HepG2 (cell line): Measurements from ENCODE around the gene POMGNT2. TPM values are rescaled to one million over a fixed set of nuclear protein-coding genes. Genes with fewer than 3 reads are reported as not detected.
A peak's percentile ranks its signal among the peaks of the same experiment; 100 is the strongest.

Source experiments
- AGO2 ChIP-seq: fragments of 200-400 bp; formaldehyde crosslinking; optimal IDR thresholded peaks from 2 replicates; pipeline ENCODE3; 2017; ENCODE audit warnings: mild to moderate bottlenecking, low read depth, low read length, moderate library complexity
- ARNTL ChIP-seq: sonication (generic); formaldehyde crosslinking; IDR thresholded peaks from 2 replicates; pipeline ENCODE4 v1.4.0; 2020; ENCODE audit warnings: mild to moderate bottlenecking, missing genetic modification reagents
- ELF1 ChIP-seq: sonication (generic); formaldehyde crosslinking; IDR thresholded peaks from 2 replicates; pipeline ENCODE4 v1.4.0; 2020; ENCODE audit warnings: missing genetic modification reagents
- FOXP1 ChIP-seq, 2 experiments: fragments of 450-650 bp in 1 of 2; IDR thresholded peaks; 2 replicates each; pipeline ENCODE4 v1.6.1; 2017 to 2018; ENCODE audit warnings: antibody characterized with exemption in 1 of 2
- HNF4A ChIP-seq: sonication (generic); formaldehyde crosslinking; IDR thresholded peaks from 2 replicates; pipeline ENCODE4 v1.4.0; 2020; ENCODE audit warnings: missing genetic modification reagents
- HOXA5 ChIP-seq: sonication (generic); formaldehyde crosslinking; IDR thresholded peaks from 2 replicates; pipeline ENCODE4 v1.4.0; 2020; ENCODE audit warnings: missing genetic modification reagents
- IRF2 ChIP-seq: IDR thresholded peaks from 2 replicates; pipeline ENCODE4 v1.6.1; 2018; ENCODE audit warnings: missing genetic modification reagents, missing compliant biosample characterization
- KDM5A ChIP-seq: fragments of 200-600 bp; sonication (generic); IDR thresholded peaks from 2 replicates; pipeline ENCODE4 v1.7.0; 2018; ENCODE audit warnings: antibody characterized with exemption, mild to moderate bottlenecking, low read length, borderline replicate concordance
- MIXL1 ChIP-seq: IDR thresholded peaks from 2 replicates; pipeline ENCODE4 v1.6.1; 2016
- NRL ChIP-seq: sonication (generic); formaldehyde crosslinking; IDR thresholded peaks from 2 replicates; pipeline ENCODE4 v1.5.0; 2020; ENCODE audit warnings: missing genetic modification reagents, mild to moderate bottlenecking, moderate library complexity, borderline replicate concordance
- RARG ChIP-seq: sonication (generic); formaldehyde crosslinking; IDR thresholded peaks from 2 replicates; pipeline ENCODE4 v1.4.0; 2020; ENCODE audit warnings: low read depth, mild to moderate bottlenecking, missing genetic modification reagents
- SAP130 ChIP-seq: IDR thresholded peaks from 2 replicates; pipeline ENCODE4 v1.6.1; 2016; ENCODE audit warnings: low read depth
- SOX6 ChIP-seq, 2 experiments: fragments of 450-650 bp in 1 of 2; sonication (generic) in 1 of 2; formaldehyde crosslinking in 1 of 2; IDR thresholded peaks; 2 replicates each; pipeline versions ENCODE4 v1.4.0 to v1.6.1; 2017 to 2020; ENCODE audit warnings: antibody characterized with exemption in 1 of 2, mild to moderate bottlenecking in 1 of 2, missing genetic modification reagents in 1 of 2
- SRSF1 ChIP-seq: fragments of 200-400 bp; formaldehyde crosslinking; optimal IDR thresholded peaks from 2 replicates; pipeline ENCODE3; 2017; ENCODE audit warnings: mild to moderate bottlenecking, low read depth, low read length, moderate library complexity
- SUZ12 ChIP-seq: fragments of 150-350 bp; IDR thresholded peaks from 2 replicates; pipeline ENCODE4 v1.6.1; 2014; ENCODE audit warnings: low read depth, low read length
- TCF7 ChIP-seq: sonication (generic); IDR thresholded peaks from 2 replicates; pipeline ENCODE4 v1.6.1; 2016; ENCODE audit warnings: antibody characterized with exemption, low read depth
- TEAD3 ChIP-seq: optimal IDR thresholded peaks from 2 replicates; pipeline ENCODE3; 2016; ENCODE audit warnings: borderline replicate concordance
- ZBTB7B ChIP-seq: sonication (generic); formaldehyde crosslinking; IDR thresholded peaks from 2 replicates; pipeline ENCODE4 v1.4.0; 2020; ENCODE audit warnings: missing genetic modification reagents
- ZNF644 ChIP-seq: IDR thresholded peaks from 2 replicates; pipeline ENCODE4 v1.6.1; 2016; ENCODE audit warnings: low read depth
- polyA plus RNA-seq, 8 experiments: library from polyadenylated mRNA; depleted of rRNA in 3 of 8; stranded (reverse) in 7 of 8; unstranded in 1 of 8; fragments of >200 nt; fragmentation: Illumina TruSeq in 4 of 8; extraction: Trizol in 4 of 8; gene quantifications; 2 replicates each; pipeline versions ENCODE4 v1.2.1 to v1.2.3, GENCODE V29; 2011 to 2016; ENCODE audit warnings: low read depth in 4 of 8, missing spikeins in 1 of 8, mixed read lengths in 1 of 8; ENCODE audit not compliant: insufficient read depth in 1 of 8
- total RNA-seq, 5 experiments: library from RNA; depleted of rRNA; stranded (reverse); fragments of >200 nt; fragmentation: Illumina TruSeq; extraction: Trizol; gene quantifications; 2 replicates each; pipeline ENCODE4 v1.2.3, GENCODE V29; 2016; ENCODE audit warnings: low read depth in 1 of 5
- TF ChIP-seq, protein P1 (sequence below): sonication (generic); formaldehyde crosslinking; IDR thresholded peaks from 2 replicates; pipeline ENCODE4 v1.8.0; 2022; ENCODE audit warnings: missing genetic modification reagents, mild to moderate bottlenecking, moderate library complexity, borderline replicate concordance
- TF ChIP-seq, protein P2 (sequence below): sonication (generic); formaldehyde crosslinking; IDR thresholded peaks from 2 replicates; pipeline ENCODE4 v1.4.0; 2020; ENCODE audit warnings: missing genetic modification reagents, borderline replicate concordance
- TF ChIP-seq, protein P3 (sequence below): sonication (generic); formaldehyde crosslinking; IDR thresholded peaks from 2 replicates; pipeline ENCODE4 v1.5.0; 2020; ENCODE audit warnings: mild to moderate bottlenecking, low read depth, missing genetic modification reagents, borderline replicate concordance
- TF ChIP-seq, protein P4 (sequence below): sonication (generic); formaldehyde crosslinking; IDR thresholded peaks from 2 replicates; pipeline ENCODE4 v1.5.0; 2020; ENCODE audit warnings: mild to moderate bottlenecking, missing genetic modification reagents, moderate library complexity

Gene POMGNT2
- total and polyA plus RNA-seq, 2 of the 13 experiments (the other 11 are each of a cell fraction or from before 2014, with no cell fraction given), result 10.5 to 12.4 TPM

DNA sequence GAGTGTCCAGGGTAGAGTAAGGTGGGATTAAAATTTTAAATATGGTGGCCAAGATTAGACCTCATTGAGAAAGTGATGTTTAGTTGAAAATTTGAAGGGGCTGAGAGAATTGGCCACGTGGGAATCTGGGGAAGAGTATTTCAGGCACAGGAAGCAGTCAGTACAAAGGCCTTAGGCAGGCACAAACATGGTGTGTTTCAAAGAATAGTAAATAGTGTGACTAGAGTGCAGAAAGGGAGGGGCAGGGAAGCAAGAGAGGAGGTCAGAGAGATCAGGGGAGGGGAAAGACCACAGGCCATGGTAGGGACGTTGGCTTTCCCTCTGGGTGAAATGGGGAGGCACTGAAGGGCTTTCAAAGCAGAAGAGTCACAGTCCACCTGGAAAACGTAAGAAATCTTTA lies 36.6 kb upstream of the POMGNT2 start (continued):
- TF ChIP-seq, protein P1, sequence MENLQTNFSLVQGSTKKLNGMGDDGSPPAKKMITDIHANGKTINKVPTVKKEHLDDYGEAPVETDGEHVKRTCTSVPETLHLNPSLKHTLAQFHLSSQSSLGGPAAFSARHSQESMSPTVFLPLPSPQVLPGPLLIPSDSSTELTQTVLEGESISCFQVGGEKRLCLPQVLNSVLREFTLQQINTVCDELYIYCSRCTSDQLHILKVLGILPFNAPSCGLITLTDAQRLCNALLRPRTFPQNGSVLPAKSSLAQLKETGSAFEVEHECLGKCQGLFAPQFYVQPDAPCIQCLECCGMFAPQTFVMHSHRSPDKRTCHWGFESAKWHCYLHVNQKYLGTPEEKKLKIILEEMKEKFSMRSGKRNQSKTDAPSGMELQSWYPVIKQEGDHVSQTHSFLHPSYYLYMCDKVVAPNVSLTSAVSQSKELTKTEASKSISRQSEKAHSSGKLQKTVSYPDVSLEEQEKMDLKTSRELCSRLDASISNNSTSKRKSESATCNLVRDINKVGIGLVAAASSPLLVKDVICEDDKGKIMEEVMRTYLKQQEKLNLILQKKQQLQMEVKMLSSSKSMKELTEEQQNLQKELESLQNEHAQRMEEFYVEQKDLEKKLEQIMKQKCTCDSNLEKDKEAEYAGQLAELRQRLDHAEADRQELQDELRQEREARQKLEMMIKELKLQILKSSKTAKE (CRISPR knock-in tag), result peak; percentile 77; the same call in 1 of the 2 replicates
- peak; percentile 44; the same call in 1 of the 2 replicates for TF ChIP-seq TCF7
- no peak for TF ChIP-seq HOXA5
- TF ChIP-seq KDM5A, result no peak
- TF ChIP-seq ZBTB7B (CRISPR knock-in tag), result no peak
- peak; percentile 67; the same call in 1 of the 2 replicates for TF ChIP-seq SAP130
- 0 out of 2 replicates have a peak, but pooled peaks have one; percentile 28 for TF ChIP-seq ELF1 (CRISPR knock-in tag)
- TF ChIP-seq HNF4A, result peak; percentile 48
- 0 out of 2 replicates have a peak, but pooled peaks have one; percentile 29 for TF ChIP-seq MIXL1 (CRISPR knock-in tag)
- TF ChIP-seq, protein P2, sequence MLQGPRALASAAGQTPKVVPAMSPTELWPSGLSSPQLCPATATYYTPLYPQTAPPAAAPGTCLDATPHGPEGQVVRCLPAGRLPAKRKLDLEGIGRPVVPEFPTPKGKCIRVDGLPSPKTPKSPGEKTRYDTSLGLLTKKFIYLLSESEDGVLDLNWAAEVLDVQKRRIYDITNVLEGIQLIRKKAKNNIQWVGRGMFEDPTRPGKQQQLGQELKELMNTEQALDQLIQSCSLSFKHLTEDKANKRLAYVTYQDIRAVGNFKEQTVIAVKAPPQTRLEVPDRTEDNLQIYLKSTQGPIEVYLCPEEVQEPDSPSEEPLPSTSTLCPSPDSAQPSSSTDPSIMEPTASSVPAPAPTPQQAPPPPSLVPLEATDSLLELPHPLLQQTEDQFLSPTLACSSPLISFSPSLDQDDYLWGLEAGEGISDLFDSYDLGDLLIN (CRISPR knock-in tag), result no peak
- no peak for TF ChIP-seq SRSF1
- 0 out of 2 replicates have a peak, but pooled peaks have one; percentile 63 for TF ChIP-seq IRF2 (CRISPR knock-in tag)
- peak; percentile 61 for TF ChIP-seq TEAD3 (CRISPR knock-in tag)
- TF ChIP-seq SUZ12, result no peak
- no peak for TF ChIP-seq RARG (CRISPR knock-in tag)
- no peak for TF ChIP-seq NRL (CRISPR knock-in tag)
- TF ChIP-seq ZNF644, result 0 out of 2 replicates have a peak, but pooled peaks have one; percentile 37
- TF ChIP-seq, protein P3, sequence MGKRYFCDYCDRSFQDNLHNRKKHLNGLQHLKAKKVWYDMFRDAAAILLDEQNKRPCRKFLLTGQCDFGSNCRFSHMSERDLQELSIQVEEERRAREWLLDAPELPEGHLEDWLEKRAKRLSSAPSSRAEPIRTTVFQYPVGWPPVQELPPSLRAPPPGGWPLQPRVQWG, result no peak
- TF ChIP-seq FOXP1 (IDR thresholded peaks at IDR 0.05), result no peak
- peak; percentile 77 for TF ChIP-seq FOXP1 (CRISPR knock-in tag; IDR thresholded peaks at IDR 0.05)
- no peak for TF ChIP-seq AGO2
- TF ChIP-seq, protein P4, sequence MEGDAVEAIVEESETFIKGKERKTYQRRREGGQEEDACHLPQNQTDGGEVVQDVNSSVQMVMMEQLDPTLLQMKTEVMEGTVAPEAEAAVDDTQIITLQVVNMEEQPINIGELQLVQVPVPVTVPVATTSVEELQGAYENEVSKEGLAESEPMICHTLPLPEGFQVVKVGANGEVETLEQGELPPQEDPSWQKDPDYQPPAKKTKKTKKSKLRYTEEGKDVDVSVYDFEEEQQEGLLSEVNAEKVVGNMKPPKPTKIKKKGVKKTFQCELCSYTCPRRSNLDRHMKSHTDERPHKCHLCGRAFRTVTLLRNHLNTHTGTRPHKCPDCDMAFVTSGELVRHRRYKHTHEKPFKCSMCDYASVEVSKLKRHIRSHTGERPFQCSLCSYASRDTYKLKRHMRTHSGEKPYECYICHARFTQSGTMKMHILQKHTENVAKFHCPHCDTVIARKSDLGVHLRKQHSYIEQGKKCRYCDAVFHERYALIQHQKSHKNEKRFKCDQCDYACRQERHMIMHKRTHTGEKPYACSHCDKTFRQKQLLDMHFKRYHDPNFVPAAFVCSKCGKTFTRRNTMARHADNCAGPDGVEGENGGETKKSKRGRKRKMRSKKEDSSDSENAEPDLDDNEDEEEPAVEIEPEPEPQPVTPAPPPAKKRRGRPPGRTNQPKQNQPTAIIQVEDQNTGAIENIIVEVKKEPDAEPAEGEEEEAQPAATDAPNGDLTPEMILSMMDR (CRISPR knock-in tag), result no peak
- TF ChIP-seq ARNTL (CRISPR knock-in tag), result peak; percentile 46; the same call in 1 of the 2 replicates
- TF ChIP-seq SOX6 (IDR thresholded peaks at IDR 0.05), result no peak
- peak; percentile 76 for TF ChIP-seq SOX6 (CRISPR knock-in tag; IDR thresholded peaks at IDR 0.05)
